Measurements from ENCODE around the gene NCEH1. TPM values are rescaled to one million over a fixed set of nuclear protein-coding genes. Genes with fewer than 3 reads are reported as not detected.
"Not testable (repeated sequence)": the region's sequence is repeated elsewhere in the genome, so short reads cannot be mapped to it uniquely, and the experiment has no call there.

The NCEH1 gene
- total RNA-seq, 2 donors from 2014 or later: 7.1 to 22.7 TPM

- peak; percentile 86 for ATAC-seq (ENCODE audit: insufficient number of reproducible peaks, low FRiP score, low read depth)
- peak; percentile 50 for DNase-seq (ENCODE audit: low spot score)
- TF ChIP-seq CTCF (IDR thresholded peaks at IDR 0.05): peak; percentile 84
- Histone ChIP-seq H3K27me3 (replicated peaks; ENCODE audit: insufficient read depth) (no peaks in the 10 kb centered on the region), H3K36me3 (no peaks in the 10 kb centered on the region), H3K27ac (no peak overlapping the region), H3K9me3 (no peaks in the 10 kb centered on the region), H3K4me1 (ENCODE audit: control insufficient read depth in 1 of 2, low read depth in 2 of 2) (peaks cover 0 to 13% of the 10 kb centered on the region in 2 donors), H3K4me3 (no peak overlapping the region)
These were observed 43.8 kb downstream of the NCEH1 start for GRCh38 chr3:172666873-172667694.

- TF ChIP-seq CTCF (IDR thresholded peaks at IDR 0.05): no peak
- Histone ChIP-seq H3K36me3 (no peaks in the 10 kb centered on the region), H3K27me3 (replicated peaks; ENCODE audit: insufficient read depth) (no peaks in the 10 kb centered on the region), H3K27ac (no peak overlapping the region), H3K4me3 (no peak overlapping the region), H3K4me1 (ENCODE audit: control insufficient read depth in 1 of 2, low read depth in 2 of 2) (peaks cover 0 to 13% of the 10 kb centered on the region in 2 donors), H3K9me3 (no peaks in the 10 kb centered on the region)
- ATAC-seq (ENCODE audit: insufficient number of reproducible peaks, low FRiP score, low read depth) (no peak), DNase-seq (ENCODE audit: low spot score) (no peak)
These were observed 44.5 kb downstream of the NCEH1 start for GRCh38 chr3:172666181-172666872.

- H3K9me3 ChIP-seq; ATAC-seq (ENCODE audit: insufficient number of reproducible peaks, low FRiP score, low read depth): not testable (repeated sequence)
These were observed 45.4 kb downstream of the NCEH1 start for GRCh38 chr3:172665510-172665909.

GRCh38 chr3:172660421-172660820 lies 50.4 kb downstream of the NCEH1 start:
- ATAC-seq (ENCODE audit: insufficient number of reproducible peaks, low FRiP score, low read depth); H3K27me3 ChIP-seq (replicated peaks; ENCODE audit: insufficient read depth); H3K4me3 ChIP-seq; H3K27ac ChIP-seq; DNase-seq (ENCODE audit: low spot score); H3K4me1 ChIP-seq (ENCODE audit: control insufficient read depth in 1 of 2, low read depth in 2 of 2); H3K9me3 ChIP-seq; H3K36me3 ChIP-seq: not testable (repeated sequence)

More at GRCh38 chr3:172665510-172665909, 45.4 kb downstream of the NCEH1 start:
- peaks cover 0 to 13% of the 10 kb centered on the region in 2 donors for H3K4me1 ChIP-seq (ENCODE audit: control insufficient read depth in 1 of 2, low read depth in 2 of 2)
- H3K36me3 ChIP-seq; H3K27me3 ChIP-seq (replicated peaks; ENCODE audit: insufficient read depth); H3K27ac ChIP-seq; H3K4me3 ChIP-seq; DNase-seq (ENCODE audit: low spot score): not testable (repeated sequence)

GRCh38 chr3:172659246-172660002 lies 51.4 kb downstream of the NCEH1 start:
- H3K36me3 ChIP-seq: no peaks in the 10 kb centered on the region
- no peak overlapping the region for H3K27ac ChIP-seq
- no peaks in the 10 kb centered on the region for H3K9me3 ChIP-seq
- H3K4me3 ChIP-seq: no peak overlapping the region
- ATAC-seq (ENCODE audit: insufficient number of reproducible peaks, low FRiP score, low read depth) (no peak), DNase-seq (ENCODE audit: low spot score) (no peak)
- no peaks in the 10 kb centered on the region for H3K4me1 ChIP-seq (ENCODE audit: control insufficient read depth in 1 of 2, low read depth in 2 of 2)
- H3K27me3 ChIP-seq (replicated peaks; ENCODE audit: insufficient read depth): no peaks in the 10 kb centered on the region
- no peak for TF ChIP-seq CTCF (IDR thresholded peaks at IDR 0.05)
